MCF 10A (cell line): Measurements from ENCODE around the gene BPGM. TPM values are rescaled to one million over a fixed set of nuclear protein-coding genes. Genes with fewer than 3 reads are reported as not detected.

ENCODE experiments used
- BruUV-seq: library from RNA; stranded (reverse); fragments of 400-500 nt; replicated peaks from 2 replicates; lab custom pipeline; 2021; lab: Mats Ljungman, UMichigan
- CTCF ChIA-PET: fragments of 300-600 bp; sonication (Branson Sonifier 250); formaldehyde crosslinking; extraction: SDS; loops from one replicate; lab custom pipeline; 2021; ENCODE audit warnings: antibody characterized with exemption, inconsistent platforms; lab: Yijun Ruan, JAX
- POLR2A ChIA-PET: fragments of 300-600, 350-650 bp; sonication (Branson Sonifier 250); formaldehyde crosslinking; extraction: SDS; loops from one replicate; lab custom pipeline; 2020; ENCODE audit warnings: antibody characterized with exemption, inconsistent platforms; lab: Yijun Ruan, JAX
- DNase-seq: peaks from one replicate; pipeline ENCODE4 v3.0.0-alpha.2; 2018; ENCODE audit not compliant: unreplicated experiment
- H3K27ac Mint-ChIP-seq: one replicate; pipeline ENCODE4 v1.8.0; 2022; ENCODE audit warnings: mild to moderate bottlenecking, low read depth, mixed read lengths; ENCODE audit not compliant: unreplicated experiment
- H3K27me3 Mint-ChIP-seq: one replicate; pipeline ENCODE4 v1.8.0; 2022; ENCODE audit warnings: mixed read lengths; ENCODE audit not compliant: insufficient read depth, unreplicated experiment
- H3K36me3 Mint-ChIP-seq: one replicate; pipeline ENCODE4 v1.8.0; 2022; ENCODE audit warnings: mild to moderate bottlenecking, moderate library complexity, mixed read lengths; ENCODE audit not compliant: insufficient read depth, unreplicated experiment
- H3K4me1 Mint-ChIP-seq: one replicate; pipeline ENCODE4 v1.8.0; 2022; ENCODE audit warnings: mixed read lengths; ENCODE audit not compliant: insufficient read depth, unreplicated experiment
- H3K4me3 Mint-ChIP-seq: one replicate; pipeline ENCODE4 v1.8.0; 2022; ENCODE audit warnings: mild to moderate bottlenecking, moderate library complexity, mixed read lengths; ENCODE audit not compliant: unreplicated experiment
- H3K9me3 Mint-ChIP-seq: one replicate; pipeline ENCODE4 v1.8.0; 2022; ENCODE audit warnings: mixed read lengths; ENCODE audit not compliant: unreplicated experiment
- CTCF ChIP-seq: fragments of 200-600 bp; IDR thresholded peaks from one replicate; pipeline ENCODE4 v1.8.0; 2022; ENCODE audit warnings: antibody characterized with exemption, mild to moderate bottlenecking; ENCODE audit not compliant: unreplicated experiment
- intact Hi-C: fragments of 100-400 bp; cut with micrococcal nuclease; formaldehyde crosslinking; loops from 2 replicates; pipeline ENCODE4 v1.14.1; 2022
- total RNA-seq: library from RNA; stranded (reverse); gene quantifications from 2 replicates; pipeline ENCODE4 v1.2.3, GENCODE V29; 2022

BPGM gene
- total RNA-seq, 1 experiment from 2014 or later, result 8.2 TPM

GRCh38 chr7:134623193-134623592 is 23.5 kb upstream of the BPGM start:
- intact Hi-C loops, result no loop called here
- H3K4me1 Mint-ChIP-seq, result peaks cover 40% of the 10 kb centered on the region
- BruUV-seq, result no TSS peak
- no peak overlapping the region for H3K4me3 Mint-ChIP-seq
- H3K27ac Mint-ChIP-seq, result peak overlapping the region; percentile 75
- no peaks in the 10 kb centered on the region for H3K36me3 Mint-ChIP-seq
- H3K9me3 Mint-ChIP-seq, result peaks cover under 1% of the 10 kb centered on the region
- ChIA-PET CTCF (interaction anchor here (0.8 to 4.9 kb wide), 7 partner anchors 10 to 108 kb away, joined by 3 to 30 read pairs (median 5); partner anchors contain the start of gene BPGM), POLR2A (interaction anchor here (0.5 to 5.3 kb wide), 8 partner anchors 12 to 548 kb away, joined by 3 to 61 read pairs (median 4); partner anchors contain the start of genes BPGM and CYREN)
- TF ChIP-seq CTCF, result no peak
- H3K27me3 Mint-ChIP-seq, result no peaks in the 10 kb centered on the region
- DNase-seq, result peak; percentile 42

- POLR2A ChIA-PET, result interaction anchor here (1.0 to 5.3 kb wide), 4 partner anchors 8 to 27 kb away, joined by 3 to 61 read pairs (median 6); partner anchors contain the start of gene BPGM
- CTCF ChIA-PET, result interaction anchor here (3.8 kb wide), 1 partner anchor 21 kb away, joined by 14 read pairs; the partner anchor contains the start of gene BPGM
- no TSS peak for BruUV-seq
- Mint-ChIP-seq H3K27ac (no peak overlapping the region), H3K9me3 (peaks cover 8% of the 10 kb centered on the region), H3K4me1 (peaks cover 20% of the 10 kb centered on the region), H3K27me3 (no peaks in the 10 kb centered on the region), H3K4me3 (no peak overlapping the region), H3K36me3 (no peaks in the 10 kb centered on the region)
- no peak for DNase-seq
- TF ChIP-seq CTCF, result no peak
- intact Hi-C loops, result no loop called here
Observed at GRCh38 chr7:134625550-134625949, 21.1 kb upstream of the BPGM start.

GRCh38 chr7:134627109-134627774 is 19.4 kb upstream of the BPGM start:
- Mint-ChIP-seq H3K36me3 (no peaks in the 10 kb centered on the region), H3K9me3 (peaks cover 8% of the 10 kb centered on the region), H3K4me1 (peaks cover 16% of the 10 kb centered on the region), H3K27me3 (no peaks in the 10 kb centered on the region), H3K27ac (no peak overlapping the region), H3K4me3 (no peak overlapping the region)
- ChIA-PET CTCF (no interaction called here), POLR2A (interaction anchor here (5.3 to 10.7 kb wide), 2 partner anchors 19 to 20 kb away, joined by 61 to 75 read pairs; partner anchors contain the start of gene BPGM)
- no TSS peak for BruUV-seq
- intact Hi-C loops, result no loop called here
- DNase-seq, result no peak
- TF ChIP-seq CTCF, result no peak

GRCh38 chr7:134627775-134628153 is 18.9 kb upstream of the BPGM start:
- intact Hi-C loops, result no loop called here
- H3K27me3 Mint-ChIP-seq, result no peaks in the 10 kb centered on the region
- DNase-seq, result no peak
- no TSS peak for BruUV-seq
- no peak for TF ChIP-seq CTCF
- H3K27ac Mint-ChIP-seq, result no peak overlapping the region
- H3K4me1 Mint-ChIP-seq, result peaks cover 16% of the 10 kb centered on the region
- H3K9me3 Mint-ChIP-seq, result peaks cover 8% of the 10 kb centered on the region
- CTCF ChIA-PET, result no interaction called here
- POLR2A ChIA-PET, result interaction anchor here (10.7 kb wide), 1 partner anchor 19 kb away, joined by 75 read pairs; the partner anchor contains the start of gene BPGM
- H3K4me3 Mint-ChIP-seq, result no peak overlapping the region
- H3K36me3 Mint-ChIP-seq, result no peaks in the 10 kb centered on the region
